NCI-H446 treated with DMSO at 0.1 percent for 48 hours (cell line): ENCODE results near the gene NANOS1.

Experiments used
- DNase-seq: peaks from one replicate; lab custom pipeline; 2025; lab: John Stamatoyannopoulos, UW

The NANOS1 gene

DNA sequence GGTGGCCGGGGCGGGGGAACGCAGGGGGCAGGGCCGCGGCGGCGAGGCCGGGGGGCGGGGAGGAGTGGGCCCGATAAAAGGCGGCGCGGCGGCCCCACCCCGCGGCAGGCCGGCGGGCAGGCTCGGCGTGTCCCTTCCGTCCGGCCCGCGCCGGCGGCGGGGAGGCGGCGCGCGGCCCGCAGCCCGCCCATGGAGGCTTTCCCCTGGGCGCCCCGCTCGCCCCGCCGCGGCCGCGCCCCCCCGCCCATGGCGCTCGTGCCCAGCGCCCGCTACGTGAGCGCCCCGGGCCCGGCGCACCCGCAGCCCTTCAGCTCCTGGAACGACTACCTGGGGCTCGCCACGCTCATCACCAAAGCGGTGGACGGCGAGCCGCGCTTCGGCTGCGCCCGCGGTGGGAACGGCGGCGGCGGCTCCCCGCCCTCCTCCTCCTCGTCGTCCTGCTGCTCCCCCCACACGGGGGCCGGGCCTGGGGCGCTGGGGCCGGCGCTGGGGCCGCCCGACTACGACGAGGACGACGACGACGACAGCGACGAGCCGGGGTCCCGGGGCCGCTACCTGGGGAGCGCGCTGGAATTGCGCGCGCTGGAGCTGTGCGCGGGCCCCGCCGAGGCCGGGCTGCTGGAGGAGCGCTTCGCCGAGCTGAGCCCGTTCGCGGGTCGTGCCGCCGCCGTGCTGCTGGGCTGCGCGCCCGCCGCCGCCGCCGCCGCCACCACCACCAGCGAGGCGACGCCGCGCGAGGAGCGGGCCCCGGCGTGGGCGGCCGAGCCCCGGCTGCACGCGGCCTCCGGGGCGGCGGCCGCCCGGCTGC is at the start of gene NANOS1:
TSS of gene NANOS1 (plus strand) at position 102 of the 808 bp plus-strand sequence. CDS start at position 190, 88 bp downstream.
- peak; percentile 21 for DNase-seq

DNA sequence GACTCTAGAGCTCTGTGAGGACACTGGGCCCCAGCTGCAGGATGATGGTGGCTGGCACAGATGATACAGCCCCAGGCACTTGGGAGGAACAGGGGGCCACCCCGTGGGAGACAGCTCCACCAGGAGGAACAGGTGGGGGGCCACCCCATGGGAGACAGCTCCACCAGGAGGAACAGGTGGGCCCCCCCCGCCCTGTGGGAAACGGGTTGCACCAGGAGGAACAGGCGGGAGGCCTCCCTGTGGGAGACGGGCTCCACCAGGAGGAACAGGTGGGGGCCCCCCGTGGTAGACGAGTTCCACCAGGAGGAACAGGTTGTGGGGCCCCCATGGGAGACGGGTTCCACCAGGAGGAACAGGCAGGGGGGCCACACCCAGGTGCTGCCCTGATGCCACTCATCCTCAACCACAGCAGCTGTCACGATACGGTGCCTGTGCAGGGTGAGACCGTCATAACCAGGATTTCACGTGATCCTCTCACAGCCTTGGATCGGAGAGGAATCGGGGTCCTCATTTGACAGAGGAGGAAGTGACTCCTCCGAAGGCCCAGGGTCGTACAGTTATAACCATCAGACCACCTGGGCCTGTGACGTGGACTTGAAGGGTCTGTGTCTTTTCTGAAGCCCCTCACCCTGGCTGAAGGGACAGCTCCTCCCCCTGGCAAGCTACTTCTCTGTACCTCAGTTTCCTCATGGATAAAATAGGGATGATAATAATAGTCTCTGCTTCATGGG is 49.2 kb upstream of the NANOS1 start:
- DNase-seq, result no peak

GRCh38 chr10:118980870-118981269 is 48.6 kb upstream of the NANOS1 start:
- DNase-seq, result no peak

DNA sequence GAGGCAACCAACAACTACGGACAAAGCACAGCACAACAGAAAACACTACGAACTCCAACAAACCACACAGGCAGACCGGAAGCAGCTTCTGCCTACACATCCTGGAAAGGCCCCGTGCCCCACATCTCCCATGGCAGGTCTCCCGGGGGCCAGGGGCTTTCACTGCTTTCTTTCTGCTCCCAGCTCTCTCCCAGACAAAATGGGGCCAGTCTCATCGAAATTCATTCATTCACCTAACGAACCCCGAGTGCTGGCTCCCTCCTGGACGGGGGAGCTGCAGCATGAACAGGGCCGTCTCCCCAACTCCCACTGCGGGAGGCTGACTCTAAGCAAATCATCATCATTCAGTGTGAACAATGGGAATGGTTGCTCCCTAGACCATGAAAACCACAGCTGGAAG is 47.6 kb upstream of the NANOS1 start:
- no peak for DNase-seq

GRCh38 chr10:118982366-118982765 is 47.1 kb upstream of the NANOS1 start:
- no peak for DNase-seq

GRCh38 chr10:118983263-118983662 is 46.3 kb upstream of the NANOS1 start:
- peak; percentile 3 for DNase-seq

DNA sequence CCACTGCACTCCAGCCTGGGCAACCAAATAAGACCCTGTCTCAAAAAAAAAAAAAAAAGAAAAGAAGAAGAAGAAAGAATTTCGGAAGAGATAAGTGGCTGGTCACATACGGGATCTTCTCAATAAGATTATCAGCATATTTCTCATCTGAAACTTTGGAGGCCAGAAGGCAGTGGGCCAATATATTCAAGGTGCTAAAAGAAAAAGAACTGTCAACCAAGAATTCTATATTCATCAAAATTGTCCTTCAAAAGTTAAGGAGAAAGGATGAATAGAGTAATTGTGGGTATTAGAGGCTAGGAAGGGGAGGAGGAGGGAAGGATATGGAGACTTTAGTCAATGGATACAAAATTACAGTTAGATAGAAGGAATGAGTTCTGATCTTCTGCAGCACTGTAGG is 43.9 kb upstream of the NANOS1 start:
- DNase-seq, result no peak

- DNase-seq, result no peak
These were observed 42.4 kb upstream of the NANOS1 start for GRCh38 chr10:118986815-118987790.

DNA sequence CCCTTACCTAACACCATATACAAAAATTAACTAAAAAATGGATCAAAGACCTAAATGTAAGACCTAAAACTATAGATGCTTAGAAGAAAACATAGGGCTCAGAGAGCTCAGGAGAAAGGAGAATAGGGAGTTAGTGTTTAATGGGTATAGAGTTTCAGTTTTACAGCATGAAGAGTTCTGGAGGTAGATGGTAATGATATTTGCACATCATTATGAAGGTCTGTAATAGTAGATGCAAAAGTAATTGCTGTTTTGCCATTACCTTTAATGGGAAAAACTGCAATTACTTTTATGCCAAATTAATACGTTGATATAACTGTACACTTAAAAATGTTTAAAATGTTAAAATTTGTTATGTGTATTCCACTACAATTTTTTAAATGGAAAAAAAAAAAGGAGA is 39.2 kb upstream of the NANOS1 start:
- no peak for DNase-seq

DNA sequence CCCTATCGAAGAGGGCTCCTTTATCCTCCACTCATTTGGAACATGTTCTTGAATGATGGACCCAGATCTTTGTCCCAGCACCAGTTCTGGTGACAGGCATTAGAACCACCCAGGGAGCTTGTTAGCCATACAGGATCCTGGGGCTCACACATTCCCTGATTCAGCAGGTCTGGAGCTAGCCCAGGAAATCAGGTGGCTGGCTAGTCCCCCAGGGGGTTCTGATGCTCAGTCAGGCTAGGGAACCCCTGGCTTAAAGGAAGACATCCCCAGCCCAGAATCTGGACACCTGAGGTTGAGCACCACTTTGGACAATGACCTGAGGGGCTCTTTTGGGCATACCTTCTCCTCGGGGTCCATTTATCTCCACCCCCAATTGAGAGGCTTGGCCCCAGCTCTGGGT is 37.0 kb upstream of the NANOS1 start:
- DNase-seq, result no peak

DNA sequence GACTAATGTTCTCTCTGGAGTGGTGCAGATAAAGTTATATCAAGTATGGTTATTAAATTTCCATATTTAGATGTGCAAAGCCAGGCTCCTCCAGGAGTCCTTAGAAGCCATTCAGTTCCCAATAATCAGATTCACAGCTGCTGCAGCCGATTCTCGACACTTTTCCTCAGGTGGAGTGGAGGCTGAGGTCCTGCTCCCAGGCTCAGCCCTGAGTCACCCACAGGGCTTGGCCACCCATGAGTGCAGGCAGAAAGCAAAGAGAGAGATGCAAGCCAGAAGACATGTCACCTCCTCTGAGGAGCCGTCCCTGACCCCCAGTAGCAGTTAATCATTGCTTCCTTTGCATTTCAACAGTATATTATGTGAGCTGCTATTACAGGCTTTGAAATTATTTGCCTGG is 36.3 kb upstream of the NANOS1 start:
- no peak for DNase-seq

- DNase-seq, result no peak
These were observed 35.2 kb upstream of the NANOS1 start for GRCh38 chr10:118994321-118994720.

- no peak for DNase-seq
These were observed 33.8 kb upstream of the NANOS1 start for GRCh38 chr10:118995739-118996138.

GRCh38 chr10:118997379-118997778 is 32.1 kb upstream of the NANOS1 start:
- DNase-seq, result no peak

DNA sequence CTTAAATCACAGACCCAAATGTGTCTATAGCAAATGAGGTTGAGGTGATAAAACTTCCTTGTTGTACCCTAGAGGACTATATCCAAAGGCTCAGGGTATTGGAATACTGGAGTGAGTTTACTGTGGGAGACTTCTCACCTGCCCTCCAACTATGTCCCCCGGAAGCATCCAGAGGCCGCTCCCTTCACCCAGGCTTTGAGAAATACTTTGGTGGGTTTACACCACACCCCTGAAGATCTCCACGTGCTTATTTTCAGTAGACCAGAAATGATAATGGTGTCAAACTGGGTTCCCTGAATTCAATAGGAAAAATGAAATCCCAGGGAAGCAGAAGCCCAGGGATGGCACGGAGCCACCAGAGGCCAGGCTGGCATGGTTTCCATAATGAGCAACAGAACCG is 31.3 kb upstream of the NANOS1 start:
- DNase-seq, result no peak

- DNase-seq, result no peak
These were observed 27.6 kb upstream of the NANOS1 start for GRCh38 chr10:119001717-119002500.

DNA sequence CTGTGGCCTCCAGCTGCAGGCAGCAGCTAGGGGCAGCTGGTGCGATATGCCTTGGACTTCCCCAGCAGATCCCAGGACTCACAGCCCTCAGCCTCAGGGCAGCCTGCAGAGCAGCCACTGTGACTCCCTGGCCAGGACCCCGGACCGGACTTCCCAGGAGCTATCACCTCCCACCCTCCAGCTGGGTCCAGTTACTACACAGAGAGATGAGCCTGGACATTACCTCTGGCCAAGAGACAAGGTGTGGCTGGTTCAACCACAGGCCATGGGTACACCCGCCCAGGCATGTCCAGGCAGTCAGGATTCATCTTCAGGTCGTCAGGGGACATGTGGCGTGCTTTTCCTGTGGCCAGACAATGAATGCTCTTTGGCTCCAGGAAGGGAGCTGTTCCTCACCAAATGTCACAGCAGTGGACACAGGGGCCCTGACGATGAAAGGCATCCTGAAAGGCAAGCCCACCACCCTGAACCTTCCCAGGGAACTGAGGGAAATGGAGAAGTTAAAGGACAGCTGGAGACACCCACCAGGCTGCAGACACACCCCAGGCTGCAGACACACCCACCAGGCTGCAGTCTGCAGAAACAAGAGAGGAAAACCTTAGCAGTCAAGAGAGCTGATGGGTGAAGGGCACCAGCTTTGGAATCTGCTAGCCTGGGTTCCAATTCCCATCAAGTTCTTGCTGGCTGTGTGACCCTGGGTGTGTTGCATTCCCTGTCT is 25.8 kb upstream of the NANOS1 start:
- no peak for DNase-seq

DNA sequence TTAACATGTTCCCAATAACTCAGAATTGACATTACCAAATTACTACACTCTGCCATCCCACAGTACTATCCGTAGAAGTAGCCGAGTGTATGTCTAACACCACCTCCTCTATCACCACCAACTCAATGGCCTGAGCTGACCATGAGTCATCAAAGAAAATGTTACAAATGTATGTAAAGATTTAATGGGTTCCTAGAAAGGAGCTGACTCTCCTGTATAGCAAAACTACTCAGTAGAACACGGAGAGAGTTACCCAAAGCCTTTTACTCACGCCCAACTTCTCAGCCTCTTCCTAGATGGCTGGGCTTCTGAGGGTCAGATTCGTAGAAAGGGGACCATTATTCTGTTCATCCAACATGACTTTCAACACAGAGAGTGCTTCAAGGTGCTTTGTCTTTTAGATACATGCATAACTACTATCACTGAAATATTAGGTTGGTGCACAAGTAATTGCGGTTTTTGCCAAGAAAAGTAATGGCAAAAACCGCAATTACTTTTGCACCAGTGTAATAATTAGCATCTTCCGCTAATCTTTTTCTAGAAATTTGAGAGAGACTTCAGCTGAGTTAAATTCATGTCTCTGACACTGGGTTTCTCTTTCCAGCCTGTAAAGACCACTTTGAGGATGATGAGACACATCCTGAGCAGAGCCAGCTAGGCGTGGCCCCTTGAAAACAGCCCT is 24.0 kb upstream of the NANOS1 start:
- no peak for DNase-seq

DNA sequence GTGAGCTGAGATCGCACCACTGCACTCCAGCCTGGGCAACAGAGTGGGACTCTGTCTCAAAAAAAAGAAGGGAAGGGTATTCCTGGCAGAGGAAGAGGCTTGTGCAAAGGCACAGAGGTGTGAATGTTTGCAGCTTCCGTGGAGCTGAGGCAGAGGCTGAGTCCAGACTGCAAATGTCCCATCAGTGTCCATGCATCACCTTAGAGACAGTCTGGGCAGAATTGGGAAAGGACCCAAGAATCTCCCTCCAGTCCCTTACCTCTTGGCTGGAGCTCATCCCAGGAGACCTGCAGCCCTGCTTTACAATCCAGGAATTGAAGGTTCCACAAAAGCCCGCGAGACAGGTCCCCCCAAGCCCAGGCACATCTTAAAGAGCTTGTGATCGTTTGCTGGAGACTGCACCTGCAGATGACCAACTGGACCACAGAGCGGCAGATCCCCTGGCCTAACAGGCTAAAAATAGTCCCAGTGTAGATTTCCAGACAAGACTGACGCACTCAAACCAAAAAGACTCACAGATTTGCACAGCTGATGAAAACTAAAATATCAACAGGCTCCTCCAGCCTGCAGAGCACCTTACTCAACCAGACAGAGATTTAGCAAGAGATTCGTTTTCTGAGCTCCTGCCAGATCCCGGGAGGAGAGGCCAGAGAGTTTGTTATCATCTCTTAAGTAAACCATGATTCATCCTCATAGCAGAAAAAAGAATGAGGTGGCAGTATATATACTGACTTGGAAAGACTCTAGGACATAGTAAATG is 22.9 kb upstream of the NANOS1 start:
- peak; percentile 16 for DNase-seq
